ENCODE results near the gene PIGC.

- TF ChIP-seq ZNF274 (IDR thresholded peaks at IDR 0.05; ENCODE audit: low read depth, low read length) (no peak), SUZ12 (IDR thresholded peaks at IDR 0.05; ENCODE audit: extremely low read depth, insufficient read depth, insufficient read length) (no peak)
Measured at GRCh38 chr1:172468296-172468695, 24.4 kb upstream of the PIGC start.
